ENCODE results near the gene ALOX12.
A peak's percentile ranks its signal among the peaks of the same experiment; 100 is the strongest.

Gene ALOX12

GRCh38 chr17:7014995-7015958, 19.4 kb downstream of the ALOX12 start:
- no peaks in the 10 kb centered on the region for H3K9me3 ChIP-seq (ENCODE audit: low read length)
- peaks cover 14% of the 10 kb centered on the region for H3K79me2 ChIP-seq (ENCODE audit: insufficient read depth, low read length)
- no peaks in the 10 kb centered on the region for H3F3A ChIP-seq (ENCODE audit: insufficient read depth, low read length)
- peak overlapping the region; percentile 11 for H3K27ac ChIP-seq (ENCODE audit: low read depth, low read length, poor library complexity, severe bottlenecking)
- H2AFZ ChIP-seq (ENCODE audit: low read length): no peak overlapping the region
- H3K4me2 ChIP-seq (ENCODE audit: low read length): peak overlapping the region; percentile 97
- H3K4me3 ChIP-seq (ENCODE audit: low read depth, low read length, poor library complexity, severe bottlenecking): peak overlapping the region; percentile 76
- no peak for TF ChIP-seq EZH2 (IDR thresholded peaks at IDR 0.05; ENCODE audit: borderline replicate concordance, low read length)
- TF ChIP-seq CTCF (IDR thresholded peaks at IDR 0.05; ENCODE audit: low read length): no peak
- H3K27me3 ChIP-seq (ENCODE audit: insufficient read depth, low read length): no peaks in the 10 kb centered on the region
- H4K20me1 ChIP-seq (ENCODE audit: insufficient read depth, low read length): no peaks in the 10 kb centered on the region
- H3K36me3 ChIP-seq (ENCODE audit: insufficient read depth, low read length): peaks cover 5% of the 10 kb centered on the region; the same call in 1 of the 2 replicates
- no peaks in the 10 kb centered on the region for H3K9me2 ChIP-seq (ENCODE audit: low read depth, low read length)
- peaks cover 32% of the 10 kb centered on the region for H3K4me1 ChIP-seq (ENCODE audit: insufficient read depth, low read length, severe bottlenecking)
- H3K9ac ChIP-seq (ENCODE audit: low read length): peak overlapping the region; percentile 76

- Histone ChIP-seq H3K4me3 (ENCODE audit: low read depth, low read length, poor library complexity, severe bottlenecking) (no peak overlapping the region), H3K9me2 (ENCODE audit: low read depth, low read length) (no peaks in the 10 kb centered on the region), H3K9ac (ENCODE audit: low read length) (no peak overlapping the region), H3K27me3 (ENCODE audit: insufficient read depth, low read length) (no peaks in the 10 kb centered on the region), H3K4me2 (ENCODE audit: low read length) (no peak overlapping the region), H3K36me3 (ENCODE audit: insufficient read depth, low read length) (peaks cover 5% of the 10 kb centered on the region; the same call in 1 of the 2 replicates), H3K9me3 (ENCODE audit: low read length) (no peaks in the 10 kb centered on the region), H3K79me2 (ENCODE audit: insufficient read depth, low read length) (peaks cover 7% of the 10 kb centered on the region), H3F3A (ENCODE audit: insufficient read depth, low read length) (no peaks in the 10 kb centered on the region), H4K20me1 (ENCODE audit: insufficient read depth, low read length) (no peaks in the 10 kb centered on the region), H2AFZ (ENCODE audit: low read length) (no peak overlapping the region), H3K27ac (ENCODE audit: low read depth, low read length, poor library complexity, severe bottlenecking) (no peak overlapping the region), H3K4me1 (ENCODE audit: insufficient read depth, low read length, severe bottlenecking) (peaks cover 21% of the 10 kb centered on the region)
- TF ChIP-seq EZH2 (IDR thresholded peaks at IDR 0.05; ENCODE audit: borderline replicate concordance, low read length) (no peak), CTCF (IDR thresholded peaks at IDR 0.05; ENCODE audit: low read length) (no peak)
Observed at GRCh38 chr17:7016418-7016817, 20.6 kb downstream of the ALOX12 start.

GRCh38 chr17:7016886-7017826, 21.3 kb downstream of the ALOX12 start:
- no peaks in the 10 kb centered on the region for H3F3A ChIP-seq (ENCODE audit: insufficient read depth, low read length)
- no peaks in the 10 kb centered on the region for H4K20me1 ChIP-seq (ENCODE audit: insufficient read depth, low read length)
- no peak overlapping the region for H3K27ac ChIP-seq (ENCODE audit: low read depth, low read length, poor library complexity, severe bottlenecking)
- no peak overlapping the region for H3K4me2 ChIP-seq (ENCODE audit: low read length)
- no peak overlapping the region for H3K4me3 ChIP-seq (ENCODE audit: low read depth, low read length, poor library complexity, severe bottlenecking)
- peaks cover 22% of the 10 kb centered on the region for H3K4me1 ChIP-seq (ENCODE audit: insufficient read depth, low read length, severe bottlenecking)
- TF ChIP-seq CTCF (IDR thresholded peaks at IDR 0.05; ENCODE audit: low read length): no peak
- TF ChIP-seq EZH2 (IDR thresholded peaks at IDR 0.05; ENCODE audit: borderline replicate concordance, low read length): no peak
- H3K36me3 ChIP-seq (ENCODE audit: insufficient read depth, low read length): peaks cover 5% of the 10 kb centered on the region; the same call in 1 of the 2 replicates
- H3K9ac ChIP-seq (ENCODE audit: low read length): no peak overlapping the region
- H3K27me3 ChIP-seq (ENCODE audit: insufficient read depth, low read length): no peaks in the 10 kb centered on the region
- H3K79me2 ChIP-seq (ENCODE audit: insufficient read depth, low read length): no peaks in the 10 kb centered on the region
- H2AFZ ChIP-seq (ENCODE audit: low read length): no peak overlapping the region
- H3K9me3 ChIP-seq (ENCODE audit: low read length): no peaks in the 10 kb centered on the region
- H3K9me2 ChIP-seq (ENCODE audit: low read depth, low read length): no peaks in the 10 kb centered on the region

Measured in OCI-LY1 (cell line).